HCEC 1CT (cell line): Measurements from ENCODE around the gene MET.
"Not testable (repeated sequence)": the region's sequence is repeated elsewhere in the genome, so short reads cannot be mapped to it uniquely, and the experiment has no call there.

Source experiments
- DNase-seq: peaks from one replicate; pipeline ENCODE4 v3.0.0-alpha.2; 2017

The MET gene

DNA sequence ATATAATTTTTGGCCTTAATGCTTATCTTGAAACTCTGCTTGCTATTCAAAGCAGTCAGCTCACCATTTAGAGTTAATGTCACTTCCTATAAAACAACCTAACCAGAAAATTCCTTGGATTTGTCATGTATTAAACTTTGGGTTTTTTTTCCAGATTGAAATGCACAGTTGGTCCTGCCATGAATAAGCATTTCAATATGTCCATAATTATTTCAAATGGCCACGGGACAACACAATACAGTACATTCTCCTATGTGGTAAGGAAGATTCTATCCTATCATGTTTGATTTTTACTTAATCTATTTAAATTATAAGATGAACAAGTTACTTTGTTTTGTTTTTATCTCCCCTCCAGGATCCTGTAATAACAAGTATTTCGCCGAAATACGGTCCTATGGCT lies 85.3 kb downstream of the MET start:
- no peak for DNase-seq

DNA sequence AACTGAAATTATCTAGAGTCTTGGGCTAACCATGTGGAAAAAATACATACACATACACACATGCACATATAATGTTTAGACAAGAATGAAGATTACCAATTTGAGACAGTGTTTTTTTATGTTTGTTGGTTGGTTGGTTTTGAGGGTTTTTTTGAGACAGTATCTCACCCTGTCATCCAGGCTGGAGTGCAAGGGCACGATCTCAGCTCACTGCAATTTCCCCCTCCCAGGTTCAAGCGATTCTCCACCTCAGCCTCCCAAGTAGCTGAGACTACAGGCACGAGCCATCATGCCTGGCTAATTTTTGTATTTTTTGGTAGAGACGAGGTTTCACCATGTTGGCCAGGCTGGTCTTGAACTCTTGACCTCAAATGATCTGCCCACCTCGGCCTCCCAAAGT lies 87.6 kb downstream of the MET start:
- DNase-seq: not testable (repeated sequence)

DNA sequence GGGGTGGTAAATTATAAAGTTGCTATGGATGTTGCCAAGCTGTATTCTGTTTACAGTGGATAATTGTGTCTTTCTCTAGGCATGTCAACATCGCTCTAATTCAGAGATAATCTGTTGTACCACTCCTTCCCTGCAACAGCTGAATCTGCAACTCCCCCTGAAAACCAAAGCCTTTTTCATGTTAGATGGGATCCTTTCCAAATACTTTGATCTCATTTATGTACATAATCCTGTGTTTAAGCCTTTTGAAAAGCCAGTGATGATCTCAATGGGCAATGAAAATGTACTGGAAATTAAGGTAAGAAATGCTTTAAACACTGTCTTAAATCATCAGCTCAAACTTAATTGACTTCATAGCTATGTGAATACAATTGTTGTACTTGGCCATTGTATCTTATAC lies 91.0 kb downstream of the MET start:
- no peak for DNase-seq

DNA sequence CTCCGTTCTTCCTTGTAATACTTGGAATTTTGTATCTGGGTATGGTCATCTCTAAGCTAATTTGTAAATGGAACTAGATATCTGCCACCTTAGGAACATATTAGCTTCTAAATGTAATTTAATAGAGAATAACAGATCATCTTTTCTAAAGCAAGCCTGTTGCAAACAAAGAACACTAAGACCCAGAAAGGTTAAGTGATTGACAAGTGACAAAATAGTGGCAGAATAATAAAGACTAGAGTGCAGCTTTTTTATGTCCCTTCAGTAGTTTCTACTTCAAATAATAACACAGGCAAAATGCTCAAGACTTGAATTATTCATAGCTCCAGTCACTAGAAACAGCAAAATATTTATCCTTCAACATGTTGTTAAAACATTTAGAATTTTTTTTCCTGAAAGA lies 91.7 kb downstream of the MET start:
- DNase-seq: no peak

DNA sequence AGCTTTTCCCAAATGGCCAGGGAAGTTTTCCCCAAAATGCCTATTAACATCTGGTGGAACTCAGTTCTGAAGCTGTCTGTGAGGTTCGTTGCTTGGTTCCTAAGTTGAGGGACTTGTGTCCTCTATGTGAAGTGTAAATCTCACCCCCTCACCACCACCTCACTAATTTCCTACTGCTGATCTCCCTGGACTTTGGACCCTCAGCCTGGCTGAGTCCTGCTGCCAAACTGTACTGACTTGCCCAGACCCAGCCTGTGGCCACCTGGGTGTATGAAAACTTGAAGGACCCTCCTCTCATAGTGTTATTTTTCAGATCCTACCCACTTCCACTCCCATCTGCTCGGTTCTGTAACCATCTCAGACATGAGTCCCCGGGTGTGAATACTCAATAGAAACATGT lies 94.9 kb downstream of the MET start:
- DNase-seq: no peak

DNA sequence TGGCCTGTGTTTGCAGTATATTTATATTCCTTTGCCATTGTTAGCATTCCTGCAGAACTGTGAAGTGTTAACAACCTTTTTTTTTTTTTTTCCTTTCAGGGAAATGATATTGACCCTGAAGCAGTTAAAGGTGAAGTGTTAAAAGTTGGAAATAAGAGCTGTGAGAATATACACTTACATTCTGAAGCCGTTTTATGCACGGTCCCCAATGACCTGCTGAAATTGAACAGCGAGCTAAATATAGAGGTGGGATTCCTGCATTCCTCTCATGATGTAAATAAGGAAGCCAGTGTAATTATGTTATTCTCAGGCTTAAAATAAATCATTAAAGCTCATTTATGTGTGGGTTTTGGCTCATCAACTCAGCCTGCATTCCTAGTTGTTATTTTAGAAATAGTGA lies 97.5 kb downstream of the MET start:
- DNase-seq: no peak

DNA sequence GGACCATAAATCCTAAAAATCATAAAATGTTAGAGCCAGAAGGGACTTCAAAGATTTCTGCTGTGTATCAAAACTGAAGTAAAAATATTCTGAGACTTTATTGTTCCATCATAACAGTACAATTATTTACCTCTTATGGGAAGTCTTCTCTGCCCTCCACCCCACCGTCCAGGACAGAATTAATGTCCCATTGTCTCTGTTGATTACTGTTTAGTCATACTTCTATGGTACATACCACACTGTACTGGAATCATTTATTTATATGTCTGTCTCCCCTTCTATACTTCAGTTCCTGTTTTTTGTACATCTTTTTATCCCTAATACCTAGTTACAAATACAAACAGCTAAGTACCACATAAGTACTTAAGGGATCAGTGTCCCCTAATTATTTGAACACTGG lies 98.9 kb downstream of the MET start:
- DNase-seq: no peak

DNA sequence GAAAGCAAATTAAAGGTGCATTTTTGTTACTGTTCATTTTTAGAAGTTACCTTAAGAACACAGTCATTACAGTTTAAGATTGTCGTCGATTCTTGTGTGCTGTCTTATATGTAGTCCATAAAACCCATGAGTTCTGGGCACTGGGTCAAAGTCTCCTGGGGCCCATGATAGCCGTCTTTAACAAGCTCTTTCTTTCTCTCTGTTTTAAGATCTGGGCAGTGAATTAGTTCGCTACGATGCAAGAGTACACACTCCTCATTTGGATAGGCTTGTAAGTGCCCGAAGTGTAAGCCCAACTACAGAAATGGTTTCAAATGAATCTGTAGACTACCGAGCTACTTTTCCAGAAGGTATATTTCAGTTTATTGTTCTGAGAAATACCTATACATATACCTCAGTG lies 99.6 kb downstream of the MET start:
- DNase-seq: no peak

DNA sequence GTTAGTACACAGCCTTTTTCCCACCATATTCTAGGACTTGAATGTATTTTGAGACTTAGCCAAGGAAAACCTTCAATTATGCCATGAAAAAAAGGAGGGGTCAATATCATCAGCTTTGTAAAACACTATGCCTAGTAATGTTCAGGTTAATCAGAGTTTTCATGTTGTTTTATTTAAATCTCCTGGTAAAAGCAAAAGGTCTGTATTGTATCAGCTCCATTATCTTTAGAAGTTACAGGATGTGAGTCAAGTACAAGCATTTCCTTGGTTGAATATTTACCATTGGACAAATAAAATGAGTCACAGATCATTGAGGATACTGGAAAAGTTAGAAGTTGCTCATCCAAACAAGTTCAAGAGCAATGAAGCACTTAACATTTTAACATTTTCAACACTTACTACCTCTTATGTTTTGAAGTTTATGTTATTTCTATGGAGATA lies 100.4 kb downstream of the MET start:
- DNase-seq: peak; percentile 83

DNA sequence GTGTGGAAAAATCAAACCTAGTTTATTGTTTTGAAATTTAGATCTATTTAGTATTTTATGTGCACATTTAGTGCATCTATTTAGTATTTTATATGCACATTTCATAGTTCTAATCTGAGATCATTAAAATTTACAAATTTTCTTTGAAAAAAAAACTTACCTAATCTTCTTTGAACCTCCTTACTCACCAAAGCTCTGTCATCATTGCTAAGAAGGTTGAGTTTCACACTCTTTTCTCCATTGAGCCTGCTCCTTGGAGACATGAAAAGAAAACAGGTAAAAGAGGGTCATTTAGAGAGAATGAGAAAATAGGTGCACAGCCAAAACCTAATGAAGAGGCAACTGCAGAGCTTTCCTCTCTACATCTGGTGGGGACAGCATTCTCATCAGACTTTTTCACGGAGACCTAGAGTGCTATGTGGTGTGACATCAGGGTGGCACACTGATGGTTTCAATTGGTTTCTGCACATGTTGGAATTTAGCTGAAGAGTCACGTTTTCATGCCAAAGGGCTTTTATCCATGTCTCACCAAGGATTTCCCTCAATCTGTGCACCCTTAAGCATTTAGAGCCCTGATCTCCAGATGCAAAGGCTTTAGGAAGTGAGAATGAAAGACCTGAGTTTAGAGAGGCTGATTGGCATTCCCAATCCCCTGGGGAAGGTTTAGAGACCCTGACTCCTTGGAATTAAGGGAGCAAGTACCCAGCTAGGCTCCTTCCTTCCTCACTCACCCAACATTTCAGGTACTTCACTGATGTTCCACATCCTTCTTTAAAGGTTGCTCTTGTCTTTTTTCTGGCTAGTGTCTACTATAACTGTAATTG lies 101.1 kb downstream of the MET start:
- no peak for DNase-seq

DNA sequence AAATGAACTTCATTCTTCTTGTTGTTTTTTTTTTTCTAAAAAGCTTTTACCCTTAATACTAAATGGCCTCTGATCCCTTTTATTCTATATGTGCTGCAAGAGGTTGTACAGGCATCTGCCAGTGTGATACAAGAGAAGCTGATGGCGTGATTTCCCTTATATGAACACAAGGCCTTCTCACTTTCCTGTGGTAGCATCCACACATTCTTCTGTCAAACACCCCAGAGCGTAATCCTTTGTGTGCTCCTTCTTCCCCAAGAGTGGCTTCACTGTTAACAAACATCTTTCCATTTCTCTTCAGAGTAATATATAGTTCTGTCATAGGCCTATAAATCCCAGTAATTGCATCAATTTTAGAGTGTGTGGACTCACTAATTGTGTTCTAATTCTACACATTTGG lies 104.0 kb downstream of the MET start:
- no peak for DNase-seq

DNA sequence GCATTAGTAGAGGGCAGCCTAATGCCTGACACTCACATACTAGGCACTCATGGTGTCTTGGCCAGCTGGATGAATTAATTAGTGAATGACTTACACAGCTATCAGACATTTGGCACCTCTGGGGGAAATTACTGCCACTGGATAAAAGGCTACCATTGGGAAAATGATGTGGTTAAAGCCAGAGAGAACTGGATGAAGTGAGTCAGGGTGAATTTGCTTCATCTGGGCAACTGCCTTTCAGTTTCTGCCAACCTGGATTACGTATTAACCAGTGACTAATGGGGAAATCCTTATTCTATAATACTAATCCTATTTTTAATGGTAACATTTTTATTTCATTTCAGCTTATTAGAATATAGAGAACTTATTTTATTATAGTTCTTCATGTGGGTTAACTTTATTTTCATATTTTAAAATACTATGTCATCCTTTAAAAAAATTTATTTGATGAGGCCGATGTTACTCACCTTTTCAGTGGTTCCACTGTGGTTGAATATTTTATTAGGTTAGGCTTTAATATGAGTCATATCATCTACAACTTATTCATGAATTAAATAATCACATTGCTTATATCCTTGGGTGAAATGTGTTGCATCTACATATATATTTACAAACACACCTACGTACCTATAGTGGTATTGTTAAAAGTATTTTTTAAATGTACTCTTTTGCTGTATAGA lies 104.8 kb downstream of the MET start:
- peak; percentile 85 for DNase-seq

DNA sequence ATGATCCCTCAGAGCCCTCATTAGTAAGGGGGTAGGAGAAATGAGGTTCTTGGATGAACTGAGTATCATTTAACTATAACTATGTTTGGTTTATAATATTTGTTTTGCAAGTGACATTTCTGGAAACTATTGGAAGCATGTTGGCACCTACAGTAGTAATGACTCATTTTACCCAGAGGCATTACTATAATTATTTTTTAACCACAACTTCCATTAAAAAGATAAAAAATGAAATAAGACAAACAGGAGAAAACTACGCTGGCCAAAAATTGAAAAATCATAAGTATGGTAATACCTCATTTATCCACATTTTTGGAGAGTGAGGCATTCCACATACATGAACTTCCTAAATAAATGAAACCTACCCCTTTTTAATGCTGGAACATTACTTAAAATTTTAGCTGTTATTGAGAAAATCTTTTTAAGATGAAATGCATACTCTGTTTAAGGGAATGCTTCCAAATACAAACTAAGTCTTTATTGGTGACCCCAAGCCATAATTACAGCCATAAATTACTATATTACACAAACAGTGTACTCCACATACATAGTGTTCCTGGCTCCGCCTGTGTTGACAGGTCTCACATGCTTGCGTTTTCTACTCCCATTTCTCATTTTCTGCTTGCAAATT lies 105.8 kb downstream of the MET start:
- DNase-seq: peak; percentile 66

DNA sequence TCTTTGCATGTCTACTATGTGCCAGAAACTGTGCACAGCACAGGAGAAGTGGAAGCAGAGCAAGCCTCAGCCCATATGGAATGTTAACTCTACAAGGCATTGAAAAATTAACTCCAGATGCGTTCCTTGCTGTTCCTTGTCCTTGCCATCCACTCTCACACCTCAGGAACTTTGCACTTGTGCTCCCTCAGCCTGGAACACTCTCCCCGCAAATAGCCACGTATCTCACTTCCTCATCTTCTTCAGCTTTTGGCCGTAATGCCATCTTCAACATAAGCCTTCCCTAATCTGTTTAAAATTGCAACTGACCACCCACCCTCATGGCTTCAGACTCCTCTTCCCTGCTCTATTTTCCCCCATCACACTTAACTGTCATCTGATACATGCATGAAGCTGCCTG lies 107.2 kb downstream of the MET start:
- no peak for DNase-seq

DNA sequence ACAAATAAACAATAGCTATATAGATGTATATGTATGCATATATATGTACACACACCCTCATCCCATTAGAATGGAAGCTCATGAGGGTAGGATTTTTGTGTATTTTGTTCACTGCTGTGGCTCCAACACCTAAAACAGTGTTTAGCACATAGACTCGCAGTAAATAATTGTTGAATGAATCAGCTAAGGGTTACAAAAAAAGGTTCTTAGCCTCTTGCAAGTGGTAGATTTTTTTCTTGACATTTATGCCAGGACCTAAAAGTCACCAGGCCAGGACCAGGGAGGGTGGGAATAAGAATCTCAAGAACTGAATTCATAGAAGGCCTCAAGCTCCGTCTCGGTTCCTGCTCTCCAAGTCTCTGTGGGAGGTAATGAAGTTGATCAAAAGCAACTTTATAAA lies 107.9 kb downstream of the MET start:
- DNase-seq: no peak

DNA sequence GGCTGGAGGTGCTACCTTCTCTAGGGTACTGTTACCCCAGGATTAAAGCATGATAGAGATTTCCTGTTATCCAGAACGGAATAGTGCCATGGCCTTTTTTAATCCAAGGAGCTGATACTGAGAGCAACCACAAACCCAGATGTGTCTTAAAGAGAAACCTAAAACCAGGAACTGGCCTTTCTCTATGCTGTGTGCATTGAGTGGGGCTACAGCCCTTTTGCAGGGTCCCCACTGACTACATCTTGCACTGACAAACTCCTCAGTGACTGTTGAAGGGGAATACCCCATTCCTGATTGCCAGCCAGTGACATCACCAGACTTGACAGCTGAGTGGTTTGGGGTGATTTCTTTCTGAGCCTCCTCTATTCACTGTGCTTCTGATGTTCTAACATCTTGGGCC lies 108.5 kb downstream of the MET start:
- no peak for DNase-seq

DNA sequence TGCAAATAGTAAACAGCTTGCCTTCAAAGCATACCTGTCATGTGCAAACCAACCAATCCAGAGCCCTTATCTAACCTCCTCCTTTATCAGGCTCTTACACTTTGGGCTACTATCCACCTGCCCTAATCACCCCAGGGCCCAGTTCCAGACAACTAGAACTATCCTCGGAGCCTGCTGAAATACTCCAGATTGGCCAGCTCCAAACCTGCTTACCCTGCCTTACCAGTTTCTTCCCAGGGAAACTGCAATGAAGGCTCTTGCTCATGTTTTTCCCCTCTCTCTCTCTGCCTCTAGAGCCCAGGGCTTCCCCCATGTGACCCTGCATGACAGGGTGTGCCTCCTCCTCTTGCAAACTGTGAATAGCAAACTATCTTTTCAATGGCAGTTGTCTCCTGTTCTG lies 109.0 kb downstream of the MET start:
- no peak for DNase-seq

DNA sequence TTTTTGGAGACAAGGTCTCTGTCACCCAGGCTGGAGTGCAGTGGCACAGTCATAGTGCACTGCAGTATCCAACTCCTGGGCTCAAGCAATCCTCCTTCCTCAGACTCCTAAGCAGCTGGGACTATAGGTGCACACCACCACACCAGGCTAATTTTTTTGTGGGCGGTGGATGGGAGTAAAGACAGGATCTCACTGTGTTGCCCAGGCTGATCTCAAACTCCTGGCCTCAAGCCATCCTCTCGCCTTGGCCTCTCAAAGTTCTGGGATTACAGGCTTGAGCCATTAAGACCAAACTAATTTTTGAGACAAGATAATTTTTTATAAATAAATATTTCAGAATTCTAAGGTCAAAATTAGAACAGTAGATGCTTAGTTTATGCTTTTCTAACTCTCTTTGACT lies 109.6 kb downstream of the MET start:
- no peak for DNase-seq

DNA sequence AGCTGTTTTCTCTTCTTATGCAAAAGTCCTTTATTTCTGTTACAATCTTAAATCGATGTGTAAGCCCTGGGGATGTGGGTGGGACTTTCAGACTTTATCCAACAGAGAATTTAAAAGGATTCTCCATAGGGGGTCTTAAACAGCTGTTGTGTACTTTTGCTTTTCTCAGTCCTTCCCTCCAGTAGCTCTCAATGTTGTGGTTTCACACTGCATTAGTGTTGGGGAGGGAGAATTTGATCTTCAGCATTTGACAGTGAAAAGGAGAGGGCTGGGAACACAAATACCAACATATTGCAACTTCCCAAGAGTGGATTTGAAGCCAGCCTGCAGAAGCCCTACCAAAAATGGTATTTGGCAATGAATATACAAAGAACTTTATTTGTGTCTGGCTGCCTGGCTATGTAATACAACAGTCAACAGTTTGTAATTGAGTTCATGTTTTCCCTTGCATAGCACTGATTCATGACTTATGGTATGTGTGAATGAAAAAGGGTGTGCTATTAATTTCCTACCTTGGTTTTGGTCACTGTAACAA lies 110.2 kb downstream of the MET start:
- peak; percentile 59 for DNase-seq

DNA sequence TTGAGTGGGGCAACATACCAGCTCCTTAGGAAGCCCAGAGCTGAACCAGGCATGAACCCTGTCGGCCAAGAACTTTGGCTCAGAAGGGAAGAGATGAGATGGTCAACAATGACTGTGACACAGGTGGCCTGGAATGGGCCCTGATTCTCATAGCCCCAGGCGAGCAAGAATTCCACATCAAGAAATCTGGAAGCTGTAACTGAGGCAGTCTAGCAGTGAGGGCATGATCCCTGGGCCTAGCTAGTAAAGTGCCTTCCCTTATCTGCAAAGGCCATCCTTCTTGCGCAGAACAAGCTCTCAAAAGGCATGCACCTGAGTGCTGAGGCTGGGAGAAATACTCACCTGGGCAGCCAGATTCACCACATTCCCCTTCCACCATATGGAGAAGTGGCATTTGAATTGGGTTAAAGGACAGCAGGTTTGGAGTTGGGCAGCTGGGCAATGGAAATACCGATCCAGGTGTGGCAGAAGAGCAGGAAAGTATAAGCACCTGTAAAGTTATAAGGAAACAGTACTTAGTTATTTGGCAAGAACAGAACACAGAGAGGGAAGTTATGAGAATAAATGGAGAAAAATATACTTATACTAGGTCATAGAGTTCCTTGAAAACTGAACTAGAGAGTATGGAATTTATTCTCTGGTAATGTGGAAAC lies 111.8 kb downstream of the MET start:
- DNase-seq: no peak

DNA sequence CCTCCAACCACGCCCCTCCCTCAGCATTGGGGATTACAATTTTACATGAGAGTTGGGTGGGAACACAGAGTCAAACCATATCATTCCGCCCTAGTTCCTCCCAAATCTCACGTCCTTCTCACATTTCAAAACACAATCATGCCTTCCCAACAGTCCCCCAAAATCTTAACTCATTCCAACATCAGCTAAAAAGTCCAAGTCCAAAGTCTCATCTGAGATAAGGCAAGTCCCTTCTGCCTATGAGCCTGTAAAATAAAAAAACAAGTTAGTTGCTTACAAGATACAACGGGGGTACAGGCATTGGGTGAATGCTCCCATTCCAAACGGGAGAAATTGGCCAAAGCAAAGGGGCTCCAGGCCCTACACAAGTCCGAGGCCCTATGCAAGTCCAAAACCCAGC lies 112.7 kb downstream of the MET start:
- no peak for DNase-seq

DNA sequence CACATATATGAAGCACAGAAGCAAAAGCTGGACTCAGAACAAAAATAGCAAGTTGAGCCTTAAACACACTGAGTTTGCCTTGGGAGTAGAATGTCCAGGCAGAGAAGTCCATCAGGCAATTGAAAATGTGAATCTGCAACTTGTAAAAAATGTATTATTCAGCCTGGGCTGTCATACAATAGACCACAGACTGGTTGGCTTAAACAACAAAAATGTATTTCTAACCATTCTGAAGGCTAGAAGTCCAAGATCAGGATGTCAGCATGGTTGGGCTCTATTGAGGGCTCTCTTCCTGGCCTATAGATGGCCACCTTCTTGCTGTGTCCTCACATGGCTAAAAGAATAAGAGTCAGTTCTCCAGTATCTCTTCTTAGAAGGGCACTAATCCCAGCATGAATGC lies 113.8 kb downstream of the MET start:
- DNase-seq: no peak

DNA sequence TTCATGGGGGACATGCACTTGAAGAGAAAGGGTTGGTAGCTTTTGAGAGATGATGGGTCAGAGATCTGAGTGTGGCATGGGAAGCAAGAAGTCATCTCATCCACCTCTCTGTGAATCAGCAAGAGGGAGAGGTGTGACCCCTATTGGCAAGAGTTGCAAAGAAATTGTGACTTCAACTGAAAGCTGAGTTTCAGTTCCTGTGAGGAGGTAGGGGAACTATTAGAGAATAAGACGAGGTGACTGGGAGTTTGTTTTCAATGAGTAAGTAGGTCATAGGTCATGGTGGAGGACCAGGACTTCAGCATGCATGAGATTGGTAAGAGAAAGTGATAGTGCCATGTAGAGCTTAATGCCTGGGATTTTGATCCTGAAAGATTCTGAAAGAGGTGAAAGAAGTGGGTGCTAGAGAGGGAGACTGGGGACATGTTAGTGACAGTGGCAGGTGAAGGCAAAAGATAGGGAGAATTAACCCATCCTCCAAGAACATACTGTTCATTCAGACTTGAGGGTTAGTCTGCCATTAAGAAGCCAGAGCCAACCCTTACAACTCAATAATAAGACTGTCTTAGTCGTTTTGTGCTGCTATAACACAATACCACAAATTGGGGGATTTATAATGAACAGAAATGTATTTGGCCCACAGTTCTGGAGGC lies 114.9 kb downstream of the MET start:
- DNase-seq: peak; percentile 54
